Measurements from ENCODE around the gene CLDN34.

CLDN34 gene, protein sequence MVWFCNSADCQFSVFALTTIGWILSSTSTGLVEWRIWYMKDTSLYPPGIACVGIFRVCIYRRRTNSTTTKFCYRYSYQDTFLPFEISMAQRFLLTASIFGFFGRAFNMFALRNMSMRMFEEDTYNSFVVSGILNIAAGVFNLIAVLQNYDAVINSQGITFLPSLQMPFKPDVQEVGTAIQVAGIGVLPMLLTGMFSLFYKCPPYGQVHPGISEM

DNA sequence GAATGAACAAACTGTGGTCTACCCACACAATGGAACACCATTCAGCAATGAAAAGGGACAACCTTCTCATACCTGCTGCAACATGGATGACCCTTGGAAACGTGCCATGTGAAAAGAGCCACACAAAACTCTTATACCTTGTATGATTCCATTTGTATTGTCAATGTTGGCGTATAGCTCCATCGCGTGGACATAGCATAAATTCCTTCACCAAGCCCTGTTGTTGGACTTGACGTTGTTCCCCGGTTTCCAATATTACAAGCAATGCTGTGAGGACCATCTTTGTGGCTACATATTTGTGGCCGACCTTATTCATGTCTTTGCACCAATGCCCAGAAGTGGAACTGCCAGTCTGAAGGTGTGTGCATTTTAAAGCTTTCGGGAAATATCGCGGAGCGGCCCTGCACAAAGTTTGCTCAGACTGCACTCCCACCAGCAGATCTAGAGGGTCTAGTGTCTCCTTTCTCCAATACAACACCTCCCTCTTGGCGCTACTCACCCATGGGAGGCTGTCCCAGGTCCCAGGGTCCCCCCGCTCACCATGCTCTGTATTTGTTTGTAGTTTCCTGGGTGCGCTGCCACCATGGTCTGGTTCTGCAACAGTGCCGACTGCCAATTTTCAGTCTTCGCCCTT lies at the start of gene CLDN34:
TSS of gene CLDN34 (plus strand) at position 584 of the 634 bp plus-strand sequence. CDS start at position 584, 0 bp downstream.
- no peak for DNase-seq (ENCODE audit: low read depth in 2 of 2)

DNA sequence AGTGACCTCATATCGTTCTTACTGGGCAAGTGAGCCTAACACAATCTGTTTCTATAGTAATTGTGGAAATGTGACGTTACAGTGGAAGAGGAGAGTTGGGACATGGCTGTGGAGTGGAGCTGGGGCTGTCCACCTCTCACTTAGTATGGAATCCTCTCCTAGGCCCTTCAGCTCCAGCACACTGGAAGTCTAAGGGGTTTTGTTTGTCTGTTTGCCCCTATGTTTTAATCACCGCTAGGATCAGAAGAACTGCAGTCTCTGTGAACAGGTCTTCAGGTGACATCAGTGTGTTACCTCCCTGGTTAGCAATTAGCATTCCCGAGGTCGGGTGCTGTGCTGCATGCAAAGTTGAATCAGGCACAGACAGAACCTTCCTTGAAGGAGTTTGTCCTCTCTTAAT lies 49.3 kb upstream of the CLDN34 start:
- DNase-seq (ENCODE audit: low read depth in 2 of 2): no peak

DNA sequence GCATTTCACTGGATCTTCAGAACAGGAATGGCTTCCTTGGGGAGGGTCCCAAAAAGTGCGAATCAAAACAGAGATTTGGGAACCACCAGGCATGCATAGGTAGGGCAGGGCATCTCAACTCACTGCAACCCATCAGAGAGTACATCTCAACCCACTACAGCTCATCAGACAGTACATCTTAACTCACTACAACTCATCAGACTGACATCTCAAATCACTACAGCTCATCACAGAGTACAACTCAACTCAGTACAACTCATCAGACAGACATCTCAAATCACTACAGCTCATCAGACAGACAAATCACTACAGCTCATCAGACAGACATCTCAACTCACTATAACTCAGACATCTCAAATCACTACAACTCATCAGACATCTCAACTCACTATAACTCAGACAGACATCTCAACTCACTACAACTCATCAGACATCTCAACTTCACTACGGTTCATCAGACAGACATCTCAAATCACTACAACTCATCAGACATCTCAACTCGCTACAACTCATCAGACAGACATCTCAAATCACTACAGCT lies 47.5 kb upstream of the CLDN34 start:
- no peak for DNase-seq (ENCODE audit: low read depth in 2 of 2)

DNA sequence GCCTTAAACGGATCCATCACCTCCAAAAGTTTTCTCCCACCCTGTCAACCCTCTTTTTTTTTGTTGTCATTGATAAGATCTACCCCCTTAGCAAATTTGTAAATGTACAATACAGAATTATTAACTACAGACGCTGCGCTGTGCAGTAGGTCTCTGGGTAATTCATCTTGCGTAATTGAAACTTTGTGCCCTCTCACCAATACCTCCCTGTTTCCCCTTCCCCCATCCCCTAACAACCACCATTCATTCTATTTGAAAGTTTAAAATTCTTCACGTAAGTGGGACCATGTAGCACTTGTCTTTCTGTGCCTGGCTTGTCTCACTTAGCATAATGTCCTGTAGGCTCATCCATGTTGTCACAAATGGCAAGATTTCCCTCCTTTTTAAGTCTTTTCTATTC lies 45.8 kb upstream of the CLDN34 start:
- no peak for DNase-seq (ENCODE audit: low read depth in 2 of 2)

DNA sequence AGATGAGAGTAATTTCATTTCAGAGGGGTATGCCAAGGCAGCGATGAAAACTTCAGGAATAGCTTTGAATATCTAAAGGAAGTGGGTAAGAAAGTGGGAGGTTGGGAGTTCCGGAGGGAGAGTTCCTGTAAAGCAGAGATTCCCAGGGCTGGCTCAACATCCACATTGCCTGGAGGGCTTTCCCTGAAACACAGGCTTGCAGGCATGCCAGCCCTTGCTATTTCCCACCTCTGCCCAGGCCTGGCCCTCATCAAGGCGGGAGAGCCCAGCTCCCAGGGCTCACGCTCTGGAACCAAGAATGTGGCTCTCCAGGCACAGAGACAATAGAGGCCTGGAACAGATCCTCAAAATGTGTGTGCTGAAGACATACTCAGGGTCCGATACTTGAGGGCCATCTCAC lies 43.8 kb upstream of the CLDN34 start:
- no peak for DNase-seq (ENCODE audit: low read depth in 2 of 2)

DNA sequence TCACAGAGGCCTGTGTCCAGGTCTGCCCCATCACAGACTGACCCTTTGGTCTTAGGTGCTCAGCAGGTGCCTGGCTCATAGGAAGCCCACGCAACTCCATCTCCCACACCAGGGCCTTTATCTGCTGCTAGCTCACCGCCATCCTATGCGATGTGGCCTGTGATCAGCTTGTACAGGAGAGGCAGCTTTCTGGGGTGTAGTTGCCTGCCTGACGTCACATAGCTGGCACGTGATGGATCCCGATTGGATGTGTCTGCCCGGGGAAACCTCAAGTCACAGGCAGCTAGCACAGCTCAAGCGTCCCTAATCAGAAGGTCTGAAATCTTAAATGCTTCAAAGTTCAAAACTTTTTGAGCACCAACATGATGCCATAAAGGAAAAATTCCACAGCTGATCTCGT lies 41.2 kb upstream of the CLDN34 start:
- DNase-seq (ENCODE audit: low read depth in 2 of 2): no peak

DNA sequence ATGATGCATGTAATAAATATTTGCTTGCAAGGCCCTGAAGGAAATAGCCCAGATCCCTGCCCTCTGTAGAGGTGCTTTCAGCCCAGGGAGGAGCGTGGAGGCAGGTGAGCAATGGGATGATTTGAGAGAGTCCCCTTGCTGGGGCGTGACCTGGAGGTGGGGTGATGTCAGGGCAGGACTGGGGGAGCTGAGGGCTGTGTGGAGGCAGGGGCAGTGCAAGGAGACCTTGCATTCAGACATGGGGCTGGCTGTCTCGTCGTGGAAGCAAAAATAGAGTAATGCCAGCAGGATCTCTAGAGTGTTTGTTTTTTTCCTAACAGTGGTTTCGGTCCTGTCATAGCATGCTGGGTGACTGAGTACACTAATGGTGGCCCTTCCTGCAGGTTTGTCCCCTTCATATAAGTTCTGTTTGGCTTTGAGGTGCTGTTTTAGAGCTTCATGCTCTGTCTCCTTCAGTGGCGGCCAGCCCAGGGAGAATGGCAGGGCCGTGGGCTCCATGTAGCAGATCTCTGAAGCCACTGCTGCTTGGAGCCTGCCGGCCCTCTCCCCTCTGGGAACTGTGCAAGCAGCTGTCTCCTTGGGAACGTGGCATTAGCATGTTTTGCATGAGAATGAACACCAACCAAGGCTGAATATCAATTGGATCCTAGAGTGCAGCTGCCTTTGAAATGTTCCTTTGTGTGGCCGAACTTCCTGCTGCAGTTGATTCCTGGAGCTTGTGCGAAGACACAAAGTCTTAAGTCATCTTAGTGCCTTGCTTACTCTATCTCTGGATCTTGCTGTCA lies 39.3 kb upstream of the CLDN34 start:
- DNase-seq (ENCODE audit: low read depth in 2 of 2): no peak

DNA sequence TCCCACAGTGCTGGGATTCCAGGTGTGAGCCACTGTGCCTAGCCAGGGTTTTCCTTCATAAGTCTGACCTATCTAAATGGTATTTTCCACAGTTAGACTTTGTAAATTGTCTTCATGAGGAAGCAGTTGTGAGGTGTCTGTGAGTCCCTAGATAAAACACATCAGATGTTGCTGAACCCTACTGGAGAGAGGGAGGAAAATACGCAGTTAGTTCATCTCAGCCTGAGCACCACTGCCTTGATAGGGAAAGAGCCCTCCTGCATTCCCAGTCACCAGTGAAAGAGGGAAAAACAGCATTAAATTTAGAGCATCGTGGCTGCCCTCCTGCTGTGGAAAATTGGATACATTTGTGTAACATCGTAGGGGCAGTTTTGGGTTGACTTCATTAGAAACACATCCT lies 31.7 kb upstream of the CLDN34 start:
- no peak for DNase-seq (ENCODE audit: low read depth in 2 of 2)

DNA sequence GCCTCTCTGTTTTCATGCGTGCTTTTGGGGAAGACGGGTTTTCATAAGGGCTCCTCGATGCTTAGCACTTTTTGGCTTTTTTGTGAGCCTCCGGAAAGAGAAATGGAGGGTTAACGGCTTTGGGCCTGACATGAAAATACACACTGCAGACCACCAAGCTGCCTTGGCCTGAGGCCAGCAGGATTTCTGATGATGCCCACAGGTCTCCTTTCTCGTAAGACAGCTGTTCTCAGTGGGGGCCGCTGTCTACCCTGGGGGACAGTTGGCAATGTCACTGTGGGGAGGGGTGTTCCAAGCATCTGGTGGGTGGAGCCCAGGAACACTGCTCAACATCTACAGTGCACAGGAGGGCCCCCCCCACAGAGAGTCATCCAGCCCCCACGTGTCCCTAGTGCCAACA lies 29.4 kb upstream of the CLDN34 start:
- no peak for DNase-seq (ENCODE audit: low read depth in 2 of 2)

DNA sequence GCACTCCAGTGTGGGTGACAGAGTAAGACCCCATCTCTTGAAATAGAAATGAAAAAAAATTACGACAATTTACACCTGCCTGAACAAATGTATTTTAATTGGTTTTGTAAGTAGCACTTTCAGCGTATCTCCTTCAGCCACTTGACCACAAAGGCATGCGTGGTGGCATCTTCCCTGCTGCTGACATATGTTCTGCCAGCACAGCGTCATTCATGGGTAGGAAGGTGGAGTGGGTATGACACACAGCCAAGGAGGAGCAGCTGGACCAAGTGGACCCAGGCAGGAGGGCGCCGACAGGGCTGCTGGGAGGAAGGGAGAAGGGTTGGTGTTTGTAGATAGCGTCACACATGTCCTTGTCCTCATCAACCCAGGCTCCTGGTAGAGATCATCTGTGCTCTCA lies 28.6 kb upstream of the CLDN34 start:
- DNase-seq (ENCODE audit: low read depth in 2 of 2): no peak

DNA sequence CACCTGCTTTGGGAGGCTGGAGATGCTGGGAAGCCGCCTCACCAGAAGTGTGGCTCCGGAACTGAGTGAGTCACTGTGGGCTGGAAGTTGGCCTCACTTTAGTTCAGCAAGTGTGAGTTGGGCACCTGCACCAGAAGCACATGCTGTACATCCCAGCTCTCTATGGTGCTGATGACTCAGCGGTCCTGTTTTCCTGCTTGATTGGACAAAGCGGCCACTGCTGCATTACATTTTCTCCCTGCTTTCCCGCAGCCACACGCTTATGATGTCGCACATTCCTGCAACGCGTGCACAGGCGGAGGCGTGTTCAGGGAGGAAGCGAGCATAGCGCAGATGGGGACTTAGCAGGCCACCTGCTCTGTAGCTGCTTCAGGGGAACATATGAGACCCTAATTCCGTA lies 26.7 kb upstream of the CLDN34 start:
- DNase-seq (ENCODE audit: low read depth in 2 of 2): no peak

DNA sequence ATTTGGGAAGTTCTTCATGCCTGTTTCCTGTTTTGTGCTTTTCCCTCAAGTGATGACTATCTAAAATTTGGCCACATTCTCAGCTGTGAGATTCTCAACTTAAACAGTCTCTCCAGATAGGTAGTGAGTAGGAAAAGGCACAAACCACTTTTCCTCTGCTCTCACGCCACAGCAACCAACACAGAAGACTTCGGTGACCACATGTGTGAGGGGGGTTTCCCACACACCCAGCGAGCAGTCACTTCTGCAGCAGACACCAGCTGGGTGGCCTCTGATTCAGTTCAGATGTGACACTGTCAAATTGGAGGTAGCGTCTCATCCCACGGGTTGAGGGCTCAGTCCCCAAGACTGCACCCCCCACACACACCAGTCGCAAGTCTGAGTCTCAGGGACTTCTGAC lies 25.1 kb upstream of the CLDN34 start:
- peak; percentile 29 to 40 for DNase-seq (ENCODE audit: low read depth in 2 of 2)

DNA sequence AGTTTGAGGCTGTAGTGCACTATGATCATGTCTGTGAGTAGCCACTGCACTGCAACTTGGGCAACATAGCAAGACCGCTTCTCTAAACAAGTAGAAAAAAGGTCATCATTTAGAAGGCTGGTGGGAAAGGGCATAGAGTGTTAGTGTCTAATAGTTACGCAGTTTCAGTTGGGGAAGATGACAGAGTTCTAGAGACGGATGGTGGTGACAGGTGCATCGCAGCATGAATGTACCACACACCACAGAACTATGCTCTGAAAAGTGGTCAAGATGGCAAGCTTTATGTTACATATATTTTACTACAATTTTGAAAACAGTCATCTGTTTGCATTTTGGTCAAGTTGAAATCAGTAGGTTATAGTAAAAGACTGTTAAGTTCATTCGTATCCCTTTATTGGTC lies 23.7 kb upstream of the CLDN34 start:
- DNase-seq (ENCODE audit: low read depth in 2 of 2): no peak

DNA sequence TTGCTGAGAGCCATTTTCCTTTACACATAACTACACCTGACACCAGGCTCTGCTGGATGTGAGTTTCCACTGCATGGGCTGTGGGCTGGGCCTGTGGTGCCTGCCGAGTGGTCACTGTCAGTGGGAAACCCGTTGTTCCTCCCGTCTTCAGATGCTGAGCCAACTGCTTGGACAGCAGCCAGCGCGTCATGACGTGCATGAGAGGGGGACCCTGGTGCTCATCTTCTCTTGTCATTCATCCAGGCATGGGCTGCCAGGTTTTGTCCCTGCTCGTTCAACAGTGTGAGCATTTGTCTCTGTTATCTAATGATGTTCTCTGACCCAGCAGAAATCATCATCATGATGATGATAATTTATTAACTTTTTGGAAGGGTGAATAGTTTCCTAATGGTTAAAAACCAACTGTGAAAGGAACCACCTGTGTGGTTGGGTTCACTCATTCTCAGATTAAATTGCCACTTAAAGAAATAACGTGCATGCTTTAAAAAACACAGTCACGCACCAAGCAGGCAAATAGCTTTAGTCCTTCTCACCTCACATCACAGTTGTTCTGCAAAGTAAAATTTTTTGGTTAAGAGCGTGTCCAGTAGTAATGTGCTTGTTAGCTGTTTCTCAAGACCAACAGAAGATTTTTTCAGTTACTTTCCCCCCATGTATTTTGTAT lies 19.9 kb upstream of the CLDN34 start:
- no peak for DNase-seq (ENCODE audit: low read depth in 2 of 2)

DNA sequence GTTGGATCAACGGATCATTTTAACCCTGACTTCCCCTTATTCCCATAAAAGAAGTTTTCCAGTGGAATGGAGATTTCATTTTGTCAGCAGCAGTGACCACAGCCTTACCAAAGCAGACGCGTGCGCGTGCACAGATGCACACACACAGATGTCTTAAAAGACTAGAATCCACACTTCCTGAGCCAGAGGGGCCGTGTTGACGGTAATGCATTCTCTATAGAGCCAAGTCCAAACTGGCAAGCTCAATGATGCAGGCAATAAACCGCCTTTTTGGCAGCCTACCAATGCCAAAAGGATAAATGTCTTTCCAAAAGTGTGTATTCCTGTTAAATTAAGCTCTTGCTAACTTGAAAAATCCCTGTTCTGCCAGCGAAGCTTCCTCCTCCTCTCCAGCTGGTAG lies 18.8 kb upstream of the CLDN34 start:
- no peak for DNase-seq (ENCODE audit: low read depth in 2 of 2)

DNA sequence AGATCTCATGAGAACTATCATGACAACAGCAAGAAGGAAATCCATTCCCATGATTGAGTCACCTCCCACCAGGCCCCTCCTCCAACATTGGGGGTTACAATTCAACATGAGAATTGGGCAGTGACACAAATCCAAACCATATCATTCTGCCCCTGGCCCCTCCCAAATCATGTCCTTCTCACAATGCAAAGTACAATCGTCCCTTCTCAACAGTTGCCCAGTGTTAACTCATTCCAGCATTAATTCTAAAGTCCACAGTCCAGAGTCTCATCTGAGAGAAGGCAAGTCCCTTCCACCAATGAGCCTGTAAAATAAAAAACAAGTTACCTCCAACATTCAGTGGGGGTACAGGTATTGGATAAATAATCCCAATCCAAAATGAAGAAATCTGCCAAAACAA lies 14.9 kb upstream of the CLDN34 start:
- no peak for DNase-seq (ENCODE audit: low read depth in 2 of 2)

DNA sequence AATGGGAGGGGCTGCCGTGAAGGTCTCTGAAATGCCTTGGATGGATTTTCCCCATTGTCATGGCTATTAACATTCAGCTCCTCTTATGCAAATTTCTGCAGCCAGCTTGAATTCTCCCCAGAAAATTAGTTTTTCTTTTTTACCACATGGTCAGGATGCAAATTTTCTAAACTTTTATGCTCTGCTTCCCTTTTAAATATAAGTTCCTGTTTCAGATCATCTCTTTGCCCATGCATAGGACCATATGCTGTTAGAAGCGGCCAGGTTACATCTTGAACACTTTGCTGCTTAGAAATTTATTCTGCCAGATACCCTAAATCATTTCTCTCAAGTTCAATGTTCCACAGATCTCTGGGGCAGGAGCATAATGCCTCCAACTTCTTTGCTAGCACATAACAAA lies 13.8 kb upstream of the CLDN34 start:
- DNase-seq (ENCODE audit: low read depth in 2 of 2): no peak

DNA sequence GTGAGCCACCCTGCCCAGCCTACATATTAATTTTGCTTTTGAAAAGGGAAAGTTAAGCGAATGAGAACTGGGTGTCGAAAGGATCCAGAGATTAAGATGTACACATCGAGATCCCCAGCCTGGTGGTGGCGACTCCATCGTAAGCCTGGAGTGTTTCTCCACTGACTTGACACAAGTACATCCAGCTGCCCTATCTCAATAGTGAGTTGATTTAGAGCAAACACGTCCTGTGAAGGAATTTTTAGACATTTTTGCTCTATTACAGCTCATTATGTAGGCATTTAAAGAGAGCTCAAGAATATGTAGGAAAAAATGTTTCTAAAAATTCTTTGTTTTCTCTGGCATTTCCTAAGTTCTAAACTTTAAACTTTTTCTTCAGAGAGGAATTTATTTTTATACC lies 11.7 kb upstream of the CLDN34 start:
- DNase-seq (ENCODE audit: low read depth in 2 of 2): no peak

DNA sequence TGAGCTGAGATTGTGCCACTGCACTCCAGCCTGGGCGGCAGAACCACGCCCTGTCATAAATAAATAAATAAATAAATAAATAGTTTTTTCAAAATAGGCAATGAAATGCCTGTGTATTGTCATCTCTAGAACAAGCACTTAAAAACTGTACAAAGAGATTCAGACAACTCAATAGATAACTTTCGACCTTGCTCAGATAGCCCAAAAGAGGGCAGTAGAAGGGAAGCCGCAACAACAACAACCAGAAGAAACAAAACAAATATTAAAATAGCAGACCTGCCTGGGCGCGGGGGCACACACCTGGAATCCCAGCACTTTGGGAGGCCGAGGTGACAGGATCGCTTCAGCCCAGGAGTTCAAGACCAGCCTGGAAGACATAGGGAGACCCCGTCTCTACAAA lies 9.4 kb upstream of the CLDN34 start:
- DNase-seq (ENCODE audit: low read depth in 2 of 2): no peak

DNA sequence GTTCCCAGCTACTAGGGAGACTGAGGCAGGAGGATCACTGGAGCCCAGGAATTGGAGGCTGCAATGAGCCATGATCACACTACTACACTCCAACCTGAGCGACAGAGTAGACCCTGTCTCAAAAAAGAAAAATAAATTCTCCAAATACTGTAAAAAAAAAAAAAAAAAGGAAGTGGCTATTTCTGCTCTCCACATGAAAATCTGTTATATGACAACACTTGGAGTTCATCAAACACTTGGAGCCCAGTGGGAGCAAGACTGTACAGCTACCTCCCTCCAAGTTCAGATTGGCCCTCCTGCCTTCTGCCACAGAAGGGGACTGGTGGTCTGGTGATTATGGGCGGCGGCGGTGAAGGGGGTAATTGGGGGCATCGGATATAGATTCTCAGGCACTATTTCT lies 9.0 kb upstream of the CLDN34 start:
- no peak for DNase-seq (ENCODE audit: low read depth in 2 of 2)

DNA sequence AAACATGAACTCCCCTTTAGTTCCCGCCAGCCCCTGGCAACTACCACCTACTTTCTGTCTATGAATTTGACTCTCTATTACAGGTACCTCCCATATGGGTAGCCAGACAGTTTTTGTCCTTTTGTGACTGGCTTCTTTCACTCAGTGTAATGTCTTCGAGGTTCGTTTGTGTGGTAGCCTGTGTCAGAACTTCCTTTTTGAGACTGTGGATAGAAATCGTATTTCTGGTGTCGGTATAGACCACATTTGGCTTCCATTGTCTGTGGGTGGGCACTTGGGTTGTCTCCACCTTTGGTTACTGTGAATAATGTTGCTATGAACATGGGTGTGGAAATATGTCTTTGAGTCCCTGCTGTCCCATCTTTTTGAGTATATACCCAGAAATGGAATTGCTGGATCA lies 5.4 kb upstream of the CLDN34 start:
- no peak for DNase-seq (ENCODE audit: low read depth in 2 of 2)

DNA sequence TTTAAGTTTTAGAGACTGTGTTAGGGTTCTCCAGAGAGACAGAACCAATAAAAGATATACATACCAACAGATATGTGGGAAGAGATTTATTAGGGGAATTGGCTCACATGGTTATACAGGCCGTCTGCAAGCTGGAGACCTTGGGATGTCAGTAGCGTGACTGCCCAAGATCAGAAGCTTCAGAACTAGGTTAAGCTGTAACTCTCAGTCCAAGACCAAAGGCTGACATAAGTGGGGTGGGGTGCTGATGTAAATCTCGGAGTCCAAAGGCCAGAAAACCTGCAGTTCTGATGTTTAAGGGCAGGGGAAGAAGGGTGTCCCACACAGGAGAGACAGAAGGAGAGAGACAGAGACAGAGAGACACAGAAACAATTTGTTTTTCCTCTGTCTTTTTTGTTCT lies 10.5 kb downstream of the CLDN34 start:
- no peak for DNase-seq (ENCODE audit: low read depth in 2 of 2)

All from stimulated activated CD8-positive, alpha-beta memory T cell treated with anti-CD3 and anti-CD28 coated beads, Interleukin-15, amount 100 ng/mL, for 4 hours (primary cell).